Endothelial cell of umbilical vein (primary cell): Measurements from ENCODE around the gene RTN4IP1. TPM values are rescaled to one million over a fixed set of nuclear protein-coding genes. Genes with fewer than 3 reads are reported as not detected.

ENCODE experiments used
- BruUV-seq: library from RNA; stranded (reverse); fragments of 400-500 nt; replicated peaks from 2 replicates; lab custom pipeline; 2021; lab: Mats Ljungman, UMichigan
- CTCF ChIA-PET: fragments of 300-600, 350-600 bp; sonication (Branson Sonifier 250); formaldehyde crosslinking; loops from one replicate; lab custom pipeline; 2021; ENCODE audit warnings: antibody characterized with exemption, inconsistent platforms; lab: Charles Lee
- POLR2A ChIA-PET: fragments of 300-600, 350-600 bp; sonication (Branson Sonifier 250); formaldehyde crosslinking; loops from one replicate; lab custom pipeline; 2021; ENCODE audit warnings: antibody characterized with exemption, inconsistent platforms; lab: Charles Lee
- DNase-seq: peaks from one replicate; pipeline ENCODE4 v3.0.0-alpha.2; 2011; ENCODE audit warnings: low read depth, low spot score
- FAIRE-seq: peaks from 2 replicates; lab custom pipeline; 2011; peaks lifted over from hg19 to GRCh38; lab: Jason Lieb, UNC
- H2AFZ ChIP-seq: 2 replicates; pipeline ENCODE4 v1.6.0; 2012; ENCODE audit warnings: low read depth, low read length, control low read depth, inconsistent platforms
- H3K27ac ChIP-seq: 2 replicates; pipeline ENCODE4 v1.5.1; 2011; ENCODE audit warnings: low read depth, mild to moderate bottlenecking, control low read depth, low read length, moderate library complexity; ENCODE audit not compliant: insufficient read depth
- H3K27me3 ChIP-seq, 2 experiments: 2 replicates each; pipeline versions ENCODE4 v1.6.0 to v1.6.1; 2011; ENCODE audit warnings: low read length in 2 of 2, mixed read lengths in 1 of 2; ENCODE audit not compliant: control insufficient read depth in 2 of 2, insufficient read depth in 2 of 2
- H3K36me3 ChIP-seq, 2 experiments: 2 replicates in 1 of 2; 3 replicates in 1 of 2; pipeline ENCODE4 v1.5.1; 2011; ENCODE audit warnings: low read length in 2 of 2, mild to moderate bottlenecking in 1 of 2, moderate library complexity in 1 of 2; ENCODE audit not compliant: control insufficient read depth in 2 of 2, insufficient read depth in 2 of 2; ENCODE audit errors: extremely low read depth in 1 of 2
- H3K4me1 ChIP-seq: 3 replicates; pipeline ENCODE4 v1.5.1; 2011; ENCODE audit warnings: mild to moderate bottlenecking, low read length; ENCODE audit not compliant: control insufficient read depth, insufficient read depth; ENCODE audit errors: extremely low read depth
- H3K4me2 ChIP-seq: 2 replicates; pipeline ENCODE4 v1.6.1; 2011; ENCODE audit warnings: low read length, control low read depth, mixed read lengths; ENCODE audit not compliant: insufficient read depth
- H3K4me3 ChIP-seq, 3 experiments: fragments of 200-600 bp in 1 of 3; sonication (generic), shearing (Covaris generic) in 1 of 3; replicated peaks in 1 of 3; 2 replicates each; pipeline ENCODE4 v1.5.1; 2011 to 2016; ENCODE audit warnings: control low read depth in 3 of 3, low read length in 3 of 3, mild to moderate bottlenecking in 2 of 3, inconsistent platforms in 1 of 3, low read depth in 1 of 3, moderate library complexity in 1 of 3; ENCODE audit not compliant: insufficient read depth in 1 of 3
- H3K79me2 ChIP-seq: 2 replicates; pipeline ENCODE4 v1.6.0; 2012; ENCODE audit warnings: low read length, inconsistent platforms; ENCODE audit not compliant: control insufficient read depth, insufficient read depth
- H3K9ac ChIP-seq: replicated peaks from 2 replicates; pipeline ENCODE3; 2011; ENCODE audit warnings: low read length, control low read depth; ENCODE audit not compliant: insufficient read depth; ENCODE audit errors: extremely low read depth
- H3K9me1 ChIP-seq: replicated peaks from 3 replicates; pipeline ENCODE4 v1.6.0; 2011; ENCODE audit warnings: mild to moderate bottlenecking, low read length; ENCODE audit not compliant: control insufficient read depth, insufficient read depth; ENCODE audit errors: extremely low read depth
- H3K9me3 ChIP-seq: replicated peaks from 2 replicates; pipeline ENCODE4 v1.5.1; 2012; ENCODE audit warnings: low read length, inconsistent platforms; ENCODE audit not compliant: control insufficient read depth, insufficient read depth
- H4K20me1 ChIP-seq: replicated peaks from 2 replicates; pipeline ENCODE3; 2011; ENCODE audit warnings: mild to moderate bottlenecking, low read length; ENCODE audit not compliant: control insufficient read depth, insufficient read depth; ENCODE audit errors: extremely low read depth
- EZH2 ChIP-seq: IDR thresholded peaks from 2 replicates; pipeline ENCODE4 v1.6.1; 2012; ENCODE audit warnings: borderline replicate concordance, low read depth, mild to moderate bottlenecking, moderate library complexity, low read length, inconsistent platforms; ENCODE audit not compliant: severe bottlenecking
- FOS ChIP-seq: IDR thresholded peaks from 2 replicates; pipeline ENCODE4 v1.6.1; 2011; ENCODE audit warnings: mild to moderate bottlenecking, low read length, moderate library complexity, borderline replicate concordance; ENCODE audit not compliant: insufficient read depth
- GATA2 ChIP-seq: IDR thresholded peaks from 2 replicates; pipeline ENCODE4 v1.7.0; 2011; ENCODE audit warnings: low read depth, mild to moderate bottlenecking, moderate library complexity, mixed read lengths, low read length; ENCODE audit not compliant: insufficient read length, insufficient read depth
- JUN ChIP-seq: IDR thresholded peaks from 2 replicates; pipeline ENCODE4 v1.6.1; 2011; ENCODE audit warnings: borderline replicate concordance, low read depth; ENCODE audit not compliant: insufficient read length, insufficient read depth
- MYC ChIP-seq: IDR thresholded peaks from one replicate; pipeline ENCODE4 v1.6.1; 2011; ENCODE audit warnings: mild to moderate bottlenecking, low read depth, low read length
- POLR2A ChIP-seq: IDR thresholded peaks from 2 replicates; pipeline ENCODE4 v1.6.1; 2012; ENCODE audit warnings: low read depth, mild to moderate bottlenecking, control low read depth, low read length
- POLR2AphosphoS5 ChIP-seq: IDR thresholded peaks from 2 replicates; pipeline ENCODE4 v1.6.1; 2012; ENCODE audit warnings: low read depth, mild to moderate bottlenecking, control low read depth, low read length, moderate library complexity; ENCODE audit not compliant: insufficient read depth
- dilution Hi-C: fragments of 300-500 bp; cut with MboI; formaldehyde crosslinking; loops from one replicate; pipeline ENCODE4 v1.15.0; 2019; ENCODE audit warnings: low sequenced_read_pairs; ENCODE audit not compliant: extremely low pct_ligation_motif_present
- intact Hi-C: fragments of 100-400 bp; cut with micrococcal nuclease; formaldehyde crosslinking; loops from one replicate; pipeline ENCODE4 v1.10.0; 2022
- polyA plus RNA-seq, 4 experiments: library from polyadenylated mRNA; depleted of rRNA in 3 of 4; stranded (reverse) in 3 of 4; unstranded in 1 of 4; fragments of >200 nt; gene quantifications; 2 replicates each; pipeline versions ENCODE4 v1.2.1 to v1.2.3, GENCODE V29; 2011 to 2012; ENCODE audit warnings: missing spikeins in 1 of 4
- total RNA-seq: library from RNA; stranded (reverse); gene quantifications from 2 replicates; pipeline ENCODE4 v1.2.3, GENCODE V29; 2021
- TF ChIP-seq, protein P1 (sequence below), 2 donors: IDR thresholded peaks; 1 replicate in 1 of 2; 2 replicates in 1 of 2; pipeline ENCODE4 v1.5.1; 2011; ENCODE audit warnings: low read length in 2 of 2, mild to moderate bottlenecking in 2 of 2, moderate library complexity in 2 of 2, control low read depth in 1 of 2, inconsistent platforms in 1 of 2, low read depth in 1 of 2; ENCODE audit not compliant: insufficient read depth in 1 of 2; ENCODE audit errors: extremely low read depth in 1 of 2
- TF ChIP-seq, protein P2 (sequence below): IDR thresholded peaks from 2 replicates; pipeline ENCODE4 v1.6.1; 2011; ENCODE audit not compliant: insufficient read depth, insufficient read length

The RTN4IP1 gene
- total and polyA plus RNA-seq, 2 donors (not counting 3 experiments of a cell fraction or from before 2014, with no cell fraction given), result 3.9 to 5.4 TPM

DNA sequence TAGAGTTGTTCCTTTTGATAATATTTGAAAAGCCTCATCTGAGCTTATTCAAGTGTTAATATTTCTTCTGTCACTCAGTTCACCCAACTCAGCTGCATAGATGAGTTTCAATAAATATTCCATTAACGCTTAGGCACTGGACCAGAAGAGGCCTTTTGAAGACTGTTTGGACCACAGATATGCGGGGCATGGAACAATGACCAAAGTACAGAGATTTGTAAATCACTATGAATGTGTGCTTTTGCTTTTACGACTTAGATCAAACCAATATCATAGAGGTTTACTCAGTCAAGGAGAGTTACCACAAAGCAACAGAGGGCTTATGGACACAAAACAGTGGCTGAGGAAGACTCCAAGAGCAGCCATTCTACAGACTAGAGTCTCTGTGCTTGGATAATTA is 99.9 kb downstream of the RTN4IP1 start:
- Histone ChIP-seq H3K27me3 (no peaks in the 10 kb centered on the region), H4K20me1 (no peaks in the 10 kb centered on the region), H3K4me3 (no peak overlapping the region), H3K9ac (no peak overlapping the region), H3K9me1 (no peaks in the 10 kb centered on the region), H2AFZ (no peak overlapping the region), H3K36me3 (no peaks in the 10 kb centered on the region), H3K4me2 (no peak overlapping the region), H3K9me3 (no peaks in the 10 kb centered on the region), H3K79me2 (no peaks in the 10 kb centered on the region), H3K27ac (no peak overlapping the region), H3K4me1 (peaks cover 56% of the 10 kb centered on the region)
- ChIA-PET CTCF (no interaction called here), POLR2A (no interaction called here)
- intact Hi-C loops, result no loop called here
- dilution Hi-C loops, result no loop called here
- no TSS peak for BruUV-seq
- no peak for DNase-seq
- no peak for FAIRE-seq
- no peak for TF ChIP-seq MYC
- TF ChIP-seq, protein P1, sequence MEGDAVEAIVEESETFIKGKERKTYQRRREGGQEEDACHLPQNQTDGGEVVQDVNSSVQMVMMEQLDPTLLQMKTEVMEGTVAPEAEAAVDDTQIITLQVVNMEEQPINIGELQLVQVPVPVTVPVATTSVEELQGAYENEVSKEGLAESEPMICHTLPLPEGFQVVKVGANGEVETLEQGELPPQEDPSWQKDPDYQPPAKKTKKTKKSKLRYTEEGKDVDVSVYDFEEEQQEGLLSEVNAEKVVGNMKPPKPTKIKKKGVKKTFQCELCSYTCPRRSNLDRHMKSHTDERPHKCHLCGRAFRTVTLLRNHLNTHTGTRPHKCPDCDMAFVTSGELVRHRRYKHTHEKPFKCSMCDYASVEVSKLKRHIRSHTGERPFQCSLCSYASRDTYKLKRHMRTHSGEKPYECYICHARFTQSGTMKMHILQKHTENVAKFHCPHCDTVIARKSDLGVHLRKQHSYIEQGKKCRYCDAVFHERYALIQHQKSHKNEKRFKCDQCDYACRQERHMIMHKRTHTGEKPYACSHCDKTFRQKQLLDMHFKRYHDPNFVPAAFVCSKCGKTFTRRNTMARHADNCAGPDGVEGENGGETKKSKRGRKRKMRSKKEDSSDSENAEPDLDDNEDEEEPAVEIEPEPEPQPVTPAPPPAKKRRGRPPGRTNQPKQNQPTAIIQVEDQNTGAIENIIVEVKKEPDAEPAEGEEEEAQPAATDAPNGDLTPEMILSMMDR (IDR thresholded peaks at IDR 0.05; ENCODE audit: extremely low read depth in 1 of 2, insufficient read depth in 1 of 2, low read depth in 1 of 2, low read length in 2 of 2), result no peak

DNA sequence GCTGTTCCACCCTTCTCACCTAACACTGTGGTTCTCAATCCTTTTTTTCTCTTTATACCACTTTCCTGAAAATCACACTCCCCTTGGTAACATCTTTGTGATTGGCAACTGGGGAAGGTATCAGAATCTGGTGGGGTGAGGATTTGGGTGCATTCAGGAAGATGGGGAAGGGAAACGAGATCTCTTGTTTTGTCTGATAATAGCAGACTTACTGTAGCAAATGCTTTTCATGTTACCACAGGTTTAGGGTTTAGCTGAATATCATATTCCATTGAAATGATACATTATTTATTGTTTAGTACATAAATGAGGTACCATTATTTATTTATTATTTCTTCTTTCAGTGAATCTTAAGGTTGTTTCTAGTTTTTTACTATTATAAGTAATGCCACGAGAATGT is 100.8 kb downstream of the RTN4IP1 start:
- ChIA-PET CTCF (no interaction called here), POLR2A (interaction anchor here (0.6 kb wide), 1 partner anchor 23 kb away, joined by 4 read pairs; no protein-coding TSS in a partner anchor)
- no peak overlapping the region for H3K4me3 ChIP-seq
- peak overlapping the region; percentile 80 for H3K27ac ChIP-seq
- no peaks in the 10 kb centered on the region for H3K27me3 ChIP-seq
- intact Hi-C loops (no loop called here), dilution Hi-C loops (no loop called here)
- no peaks in the 10 kb centered on the region for H4K20me1 ChIP-seq
- H3K4me1 ChIP-seq, result peaks cover 54% of the 10 kb centered on the region
- H3K9ac ChIP-seq, result no peak overlapping the region
- peak overlapping the region; percentile 54 for H2AFZ ChIP-seq
- H3K79me2 ChIP-seq, result no peaks in the 10 kb centered on the region
- no peaks in the 10 kb centered on the region for H3K9me1 ChIP-seq
- H3K36me3 ChIP-seq, result no peaks in the 10 kb centered on the region
- DNase-seq (no peak), FAIRE-seq (no peak)
- no peaks in the 10 kb centered on the region for H3K9me3 ChIP-seq
- no peak for TF ChIP-seq MYC
- TF ChIP-seq JUN, result no peak
- TF ChIP-seq POLR2AphosphoS5, result no peak
- TF ChIP-seq, protein P1 (IDR thresholded peaks at IDR 0.05; ENCODE audit: extremely low read depth in 1 of 2, insufficient read depth in 1 of 2, low read depth in 1 of 2, low read length in 2 of 2), result no peak
- TF ChIP-seq, protein P2, sequence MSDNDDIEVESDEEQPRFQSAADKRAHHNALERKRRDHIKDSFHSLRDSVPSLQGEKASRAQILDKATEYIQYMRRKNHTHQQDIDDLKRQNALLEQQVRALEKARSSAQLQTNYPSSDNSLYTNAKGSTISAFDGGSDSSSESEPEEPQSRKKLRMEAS, result no peak
- TF ChIP-seq POLR2A, result no peak
- no peak for TF ChIP-seq EZH2
- no peak for TF ChIP-seq FOS
- no peak for TF ChIP-seq GATA2
- BruUV-seq, result no TSS peak
- H3K4me2 ChIP-seq, result peak overlapping the region; percentile 84
